ENCODE measurements around the gene FHDC1. TPM values are rescaled to one million over a fixed set of nuclear protein-coding genes. Genes with fewer than 3 reads are reported as not detected.
"Not testable (repeated sequence)": the region's sequence is repeated elsewhere in the genome, so short reads cannot be mapped to it uniquely, and the experiment has no call there.

Gene FHDC1
- total RNA-seq, 1 donor from 2014 or later = 1.5 TPM

- no peak for TF ChIP-seq CTCF (IDR thresholded peaks at IDR 0.05; ENCODE audit: insufficient read depth, low read depth, low read length)
- TF ChIP-seq EZH2 (IDR thresholded peaks at IDR 0.05; ENCODE audit: insufficient read depth, low read length) = no peak
- peaks cover 8% of the 10 kb centered on the region for H3K4me1 ChIP-seq (ENCODE audit: insufficient read depth, low read length)
- H2AFZ ChIP-seq (ENCODE audit: low read depth, low read length) = no peak overlapping the region
- Mint-ChIP-seq H3K27me3 (ENCODE audit: low read depth, unreplicated experiment) (no peaks in the 10 kb centered on the region), H3K9me3 (ENCODE audit: unreplicated experiment) (no peaks in the 10 kb centered on the region), H3K36me3 (ENCODE audit: low read depth, unreplicated experiment) (peaks cover 7% of the 10 kb centered on the region), H3K4me3 (ENCODE audit: unreplicated experiment) (no peak overlapping the region), H3K4me1 (ENCODE audit: low read depth, unreplicated experiment) (peaks cover 5% of the 10 kb centered on the region), H3K27ac (ENCODE audit: unreplicated experiment) (no peak overlapping the region)
- FAIRE-seq (no peak), DNase-seq (ENCODE audit: low read depth) (no peak)
- no peaks in the 10 kb centered on the region for H3K79me2 ChIP-seq (ENCODE audit: insufficient read depth, low read length)
- no peaks in the 10 kb centered on the region for H3K27me3 ChIP-seq (ENCODE audit: insufficient read depth, low read length)
- no peak overlapping the region for H3K4me2 ChIP-seq (ENCODE audit: low read length)
- H3K9me3 ChIP-seq (ENCODE audit: insufficient read depth, low read depth, low read length) = no peaks in the 10 kb centered on the region
- peaks cover 7% of the 10 kb centered on the region for H4K20me1 ChIP-seq (ENCODE audit: insufficient read depth, low read length)
- no peak overlapping the region for H3K27ac ChIP-seq (ENCODE audit: low read depth, low read length)
- no peak overlapping the region for H3K4me3 ChIP-seq (ENCODE audit: insufficient read depth, low read depth, low read length)
- no peak overlapping the region for H3K9ac ChIP-seq (ENCODE audit: low read length)
- peaks cover 5% of the 10 kb centered on the region for H3K36me3 ChIP-seq (ENCODE audit: insufficient read depth, low read length)
These were observed 43.1 kb upstream of the FHDC1 start for GRCh38 chr4:152892974-152893373.

GRCh38 chr4:152894673-152895072, 41.5 kb upstream of the FHDC1 start:
- no peak overlapping the region for H3K27ac Mint-ChIP-seq (ENCODE audit: unreplicated experiment)
- Histone ChIP-seq H3K27me3 (ENCODE audit: insufficient read depth, low read length) (no peaks in the 10 kb centered on the region), H4K20me1 (ENCODE audit: insufficient read depth, low read length) (peaks cover 7% of the 10 kb centered on the region), H2AFZ (ENCODE audit: low read depth, low read length) (no peak overlapping the region), H3K9me3 (ENCODE audit: insufficient read depth, low read depth, low read length) (no peaks in the 10 kb centered on the region), H3K9ac (ENCODE audit: low read length) (no peak overlapping the region), H3K4me2 (ENCODE audit: low read length) (peak overlapping the region; percentile 25), H3K79me2 (ENCODE audit: insufficient read depth, low read length) (no peaks in the 10 kb centered on the region), H3K4me3 (ENCODE audit: insufficient read depth, low read depth, low read length) (no peak overlapping the region), H3K36me3 (ENCODE audit: insufficient read depth, low read length) (no peaks in the 10 kb centered on the region), H3K4me1 (ENCODE audit: insufficient read depth, low read length) (peaks cover 8% of the 10 kb centered on the region), H3K27ac (ENCODE audit: low read depth, low read length) (peak overlapping the region; percentile 17)
- no peaks in the 10 kb centered on the region for H3K27me3 Mint-ChIP-seq (ENCODE audit: low read depth, unreplicated experiment)
- no peaks in the 10 kb centered on the region for H3K9me3 Mint-ChIP-seq (ENCODE audit: unreplicated experiment)
- H3K4me1 Mint-ChIP-seq (ENCODE audit: low read depth, unreplicated experiment) = peaks cover 5% of the 10 kb centered on the region
- TF ChIP-seq EZH2 (IDR thresholded peaks at IDR 0.05; ENCODE audit: insufficient read depth, low read length) (no peak), CTCF (IDR thresholded peaks at IDR 0.05; ENCODE audit: insufficient read depth, low read depth, low read length) (no peak)
- FAIRE-seq = no peak
- H3K36me3 Mint-ChIP-seq (ENCODE audit: low read depth, unreplicated experiment) = peaks cover 10% of the 10 kb centered on the region
- DNase-seq (ENCODE audit: low read depth) = peak; percentile 81
- H3K4me3 Mint-ChIP-seq (ENCODE audit: unreplicated experiment) = no peak overlapping the region

GRCh38 chr4:152896811-152897210, 39.3 kb upstream of the FHDC1 start:
- H2AFZ ChIP-seq (ENCODE audit: low read depth, low read length) = no peak overlapping the region
- peaks cover 7% of the 10 kb centered on the region for H3K36me3 Mint-ChIP-seq (ENCODE audit: low read depth, unreplicated experiment)
- no peaks in the 10 kb centered on the region for H3K36me3 ChIP-seq (ENCODE audit: insufficient read depth, low read length)
- H3K9me3 ChIP-seq (ENCODE audit: insufficient read depth, low read depth, low read length) = no peaks in the 10 kb centered on the region
- H3K4me1 ChIP-seq (ENCODE audit: insufficient read depth, low read length) = peaks cover 8% of the 10 kb centered on the region
- no peak for TF ChIP-seq CTCF (IDR thresholded peaks at IDR 0.05; ENCODE audit: insufficient read depth, low read depth, low read length)
- no peak for TF ChIP-seq EZH2 (IDR thresholded peaks at IDR 0.05; ENCODE audit: insufficient read depth, low read length)
- H3K79me2 ChIP-seq (ENCODE audit: insufficient read depth, low read length) = no peaks in the 10 kb centered on the region
- H3K4me3 Mint-ChIP-seq (ENCODE audit: unreplicated experiment) = no peak overlapping the region
- no peaks in the 10 kb centered on the region for H3K27me3 ChIP-seq (ENCODE audit: insufficient read depth, low read length)
- peak; percentile 15 for DNase-seq (ENCODE audit: low read depth)
- H3K4me2 ChIP-seq (ENCODE audit: low read length) = no peak overlapping the region
- no peak overlapping the region for H3K4me3 ChIP-seq (ENCODE audit: insufficient read depth, low read depth, low read length)
- no peak overlapping the region for H3K27ac Mint-ChIP-seq (ENCODE audit: unreplicated experiment)
- no peak for FAIRE-seq
- peaks cover 5% of the 10 kb centered on the region for H3K4me1 Mint-ChIP-seq (ENCODE audit: low read depth, unreplicated experiment)
- no peaks in the 10 kb centered on the region for H3K9me3 Mint-ChIP-seq (ENCODE audit: unreplicated experiment)
- H4K20me1 ChIP-seq (ENCODE audit: insufficient read depth, low read length) = peaks cover 7% of the 10 kb centered on the region
- no peak overlapping the region for H3K27ac ChIP-seq (ENCODE audit: low read depth, low read length)
- H3K27me3 Mint-ChIP-seq (ENCODE audit: low read depth, unreplicated experiment) = no peaks in the 10 kb centered on the region
- H3K9ac ChIP-seq (ENCODE audit: low read length) = no peak overlapping the region

- not testable (repeated sequence) for H2AFZ ChIP-seq (ENCODE audit: low read depth, low read length); H3K79me2 ChIP-seq (ENCODE audit: insufficient read depth, low read length); H3K36me3 ChIP-seq (ENCODE audit: insufficient read depth, low read length); H4K20me1 ChIP-seq (ENCODE audit: insufficient read depth, low read length); H3K27me3 ChIP-seq (ENCODE audit: insufficient read depth, low read length); H3K27ac Mint-ChIP-seq (ENCODE audit: unreplicated experiment); H3K36me3 Mint-ChIP-seq (ENCODE audit: low read depth, unreplicated experiment); DNase-seq (ENCODE audit: low read depth); H3K27me3 Mint-ChIP-seq (ENCODE audit: low read depth, unreplicated experiment); FAIRE-seq; H3K9me3 ChIP-seq (ENCODE audit: insufficient read depth, low read depth, low read length); H3K4me3 ChIP-seq (ENCODE audit: insufficient read depth, low read depth, low read length); H3K4me1 Mint-ChIP-seq (ENCODE audit: low read depth, unreplicated experiment); H3K9ac ChIP-seq (ENCODE audit: low read length); H3K4me3 Mint-ChIP-seq (ENCODE audit: unreplicated experiment); H3K27ac ChIP-seq (ENCODE audit: low read depth, low read length); H3K4me1 ChIP-seq (ENCODE audit: insufficient read depth, low read length); H3K4me2 ChIP-seq (ENCODE audit: low read length); H3K9me3 Mint-ChIP-seq (ENCODE audit: unreplicated experiment)
These were observed 38.0 kb upstream of the FHDC1 start for GRCh38 chr4:152898133-152898532.

All from astrocyte (in vitro differentiated cells and primary cell).